SKM-1 treated with dmso at 0.1 percent for 144 hours (cell line): ENCODE data around the gene MYO1E.

Experiments
- DNase-seq: peaks from one replicate; lab custom pipeline; 2025; ENCODE audit not compliant: unreplicated experiment; lab: John Stamatoyannopoulos, UW

MYO1E gene

GRCh38 chr15:59268852-59269407 is 103.7 kb downstream of the MYO1E start:
- no peak for DNase-seq

GRCh38 chr15:59268168-59268851 is 104.4 kb downstream of the MYO1E start:
- no peak for DNase-seq

GRCh38 chr15:59266028-59266427 is 106.6 kb downstream of the MYO1E start:
- DNase-seq: no peak

GRCh38 chr15:59262316-59262715 is 110.4 kb downstream of the MYO1E start:
- DNase-seq: no peak

DNA sequence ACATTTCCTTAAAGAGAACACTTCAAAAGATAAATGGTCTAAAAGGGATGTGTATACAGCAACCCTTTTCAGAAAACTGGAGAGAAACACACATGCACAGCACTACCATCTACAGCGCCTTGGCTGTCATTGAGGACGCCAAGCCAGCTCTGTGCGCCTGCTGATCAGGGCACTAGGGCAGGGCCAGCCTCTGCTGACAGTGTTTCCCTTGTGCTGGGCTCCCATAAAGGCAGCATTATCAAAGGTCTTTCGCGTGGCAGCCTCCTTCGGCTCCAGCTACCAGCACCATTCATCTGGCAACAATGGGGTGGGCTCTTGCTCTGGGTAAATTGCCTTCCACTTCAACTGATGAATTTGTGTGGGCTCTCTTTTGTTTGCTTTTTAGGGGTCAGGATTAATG is 112.6 kb downstream of the MYO1E start:
- no peak for DNase-seq

DNA sequence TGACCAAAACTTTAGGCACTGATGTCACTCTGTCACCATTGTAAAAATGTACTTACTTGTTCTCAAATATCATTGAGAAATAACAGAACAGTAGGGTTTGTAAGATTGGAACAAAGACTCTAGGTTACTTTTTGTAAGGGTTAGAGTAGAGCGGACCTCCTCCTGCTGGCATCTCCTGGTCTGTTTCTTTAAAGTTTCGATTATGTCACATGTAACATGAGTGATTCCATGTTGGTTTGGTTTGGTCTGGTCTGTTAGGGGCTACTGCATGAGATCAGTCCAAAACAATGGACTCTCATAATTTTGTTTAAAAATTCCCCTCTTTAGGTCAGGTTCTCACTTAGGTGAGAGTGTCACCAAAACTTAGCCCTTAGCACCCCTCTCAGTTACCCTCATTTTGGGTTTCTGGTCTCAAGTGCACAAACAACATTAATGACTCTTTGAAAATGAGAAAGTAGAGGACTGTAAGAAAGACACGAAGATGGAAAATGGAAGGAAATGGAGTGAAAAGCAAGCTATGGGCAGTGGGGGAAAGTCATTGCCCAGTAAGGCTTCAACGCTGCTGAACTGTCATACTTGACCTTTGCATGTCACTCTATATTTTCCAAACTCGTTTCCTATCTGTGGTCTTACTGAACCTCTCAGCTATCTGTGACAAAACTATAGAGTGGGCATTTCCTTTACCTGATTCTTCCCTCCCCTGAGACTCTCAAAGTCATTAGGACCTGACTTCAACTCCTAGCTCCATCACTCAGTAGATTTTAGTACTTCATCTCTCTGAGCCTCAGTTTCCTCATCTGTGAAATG is 113.3 kb downstream of the MYO1E start:
- DNase-seq: no peak

- no peak for DNase-seq
Measured at GRCh38 chr15:59258317-59258716, 114.4 kb downstream of the MYO1E start.

- DNase-seq: no peak
Measured at GRCh38 chr15:59257140-59257539, 115.5 kb downstream of the MYO1E start.

DNA sequence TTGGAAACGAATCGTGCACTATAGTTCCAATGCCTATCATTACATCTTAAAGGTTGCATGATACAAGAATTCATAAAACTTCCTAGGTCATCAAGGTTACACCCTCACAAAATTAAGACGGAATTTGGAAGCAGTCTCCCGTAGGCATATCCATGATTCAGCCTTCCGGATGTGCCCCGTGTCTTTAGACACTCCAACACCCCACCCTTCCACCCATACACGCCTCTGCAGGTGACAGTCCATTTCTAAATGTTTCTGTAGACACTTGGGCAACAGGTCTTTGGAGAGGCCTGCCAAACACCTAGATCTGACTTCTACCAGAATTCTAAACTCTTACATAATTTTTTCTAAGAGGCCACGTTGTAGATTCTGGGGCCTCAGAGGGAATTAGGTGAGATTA is 116.2 kb downstream of the MYO1E start:
- no peak for DNase-seq

DNA sequence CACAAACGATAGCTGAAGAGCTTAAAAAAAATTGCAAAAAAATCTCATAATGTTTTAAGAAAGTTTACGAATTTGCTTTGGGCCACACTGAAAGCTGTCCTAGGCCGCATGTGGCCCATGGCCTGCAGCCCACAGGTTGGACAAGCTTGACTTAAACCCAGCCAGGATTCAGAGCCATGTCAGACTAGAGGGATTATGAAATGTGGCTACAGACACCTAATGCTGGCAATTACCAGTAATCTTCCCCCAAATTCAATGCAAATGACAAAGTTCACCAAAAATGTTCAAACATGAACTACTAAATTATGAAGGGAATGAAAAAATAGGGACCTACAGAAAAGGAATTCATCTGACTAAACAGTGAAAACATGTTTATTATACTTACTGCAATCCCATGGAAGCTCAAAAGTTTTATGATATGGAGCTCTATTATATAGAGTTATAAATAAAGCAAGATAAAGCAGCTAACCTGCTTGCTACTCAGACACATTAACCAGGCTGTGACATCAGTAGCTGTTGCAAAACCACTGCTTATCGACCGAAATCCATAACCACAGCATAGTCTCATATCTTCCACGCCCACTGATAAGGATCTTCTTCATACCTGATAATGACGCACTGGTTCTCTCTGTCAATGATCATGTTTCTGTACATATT is 116.9 kb downstream of the MYO1E start:
- DNase-seq: no peak

DNA sequence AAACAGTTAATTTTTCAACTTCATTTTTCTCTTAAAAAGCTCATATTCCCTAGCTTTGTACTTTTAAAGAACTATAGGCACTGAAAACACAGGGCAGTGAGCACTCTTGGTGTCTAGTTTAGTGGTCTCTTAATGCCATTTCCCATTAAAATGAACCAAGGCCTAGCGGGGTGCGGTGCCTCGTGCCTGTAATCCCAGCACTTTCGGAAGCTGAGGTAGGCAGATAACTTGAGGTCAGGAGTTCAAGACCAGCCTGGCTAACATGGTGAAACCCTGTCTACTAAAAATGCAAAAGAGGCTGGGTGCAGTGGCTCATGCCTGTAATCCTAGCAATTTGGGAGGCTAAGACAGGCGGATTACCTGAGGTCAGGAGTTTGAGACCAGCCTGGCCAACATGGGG is 120.5 kb downstream of the MYO1E start:
- no peak for DNase-seq

- no peak for DNase-seq
Measured at GRCh38 chr15:59251001-59251845, 121.4 kb downstream of the MYO1E start.

DNA sequence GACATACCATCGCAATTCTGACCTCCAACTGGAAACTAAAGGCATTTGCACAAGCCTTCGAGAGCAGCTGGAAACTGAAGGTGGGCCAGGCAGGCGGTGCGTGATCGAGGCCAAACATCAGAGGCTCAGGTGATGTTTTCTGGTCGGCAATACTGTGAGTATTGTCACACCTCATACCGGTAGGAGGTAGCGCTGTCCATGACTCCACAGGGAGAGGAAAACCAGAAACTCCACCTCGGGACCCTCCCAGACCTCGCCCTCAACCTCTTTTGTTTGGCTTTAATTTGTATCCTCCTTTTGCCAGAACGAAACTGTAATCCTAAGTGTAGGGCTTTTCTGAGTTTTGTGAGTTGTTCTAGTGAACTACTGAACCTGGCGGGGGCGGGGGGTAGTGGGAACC is 122.4 kb downstream of the MYO1E start:
- no peak for DNase-seq

- no peak for DNase-seq
Measured at GRCh38 chr15:59249816-59250215, 122.9 kb downstream of the MYO1E start.

DNA sequence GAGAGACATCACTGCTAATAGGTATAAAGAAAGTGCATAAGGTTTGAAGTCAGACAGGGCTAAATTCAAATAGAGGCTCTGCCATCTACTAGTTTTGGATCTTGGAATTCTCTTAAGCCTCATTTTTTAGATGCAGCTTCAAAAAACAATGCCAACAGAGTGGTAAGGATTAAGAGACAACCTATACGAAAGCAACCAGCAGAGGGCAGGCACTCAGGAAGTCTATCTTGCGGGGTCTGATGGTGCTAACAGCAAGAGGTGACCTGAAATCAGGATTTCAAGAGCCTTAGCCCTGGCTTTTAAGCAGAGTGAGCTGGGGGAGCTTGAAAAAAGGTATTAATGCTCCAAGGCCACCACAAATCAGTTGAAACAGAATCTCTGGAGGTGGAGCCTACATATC is 125.3 kb downstream of the MYO1E start:
- peak; percentile 42 for DNase-seq

- DNase-seq: no peak
Measured at GRCh38 chr15:59245559-59245958, 127.1 kb downstream of the MYO1E start.

GRCh38 chr15:59244337-59244736 is 128.3 kb downstream of the MYO1E start:
- DNase-seq: no peak

DNA sequence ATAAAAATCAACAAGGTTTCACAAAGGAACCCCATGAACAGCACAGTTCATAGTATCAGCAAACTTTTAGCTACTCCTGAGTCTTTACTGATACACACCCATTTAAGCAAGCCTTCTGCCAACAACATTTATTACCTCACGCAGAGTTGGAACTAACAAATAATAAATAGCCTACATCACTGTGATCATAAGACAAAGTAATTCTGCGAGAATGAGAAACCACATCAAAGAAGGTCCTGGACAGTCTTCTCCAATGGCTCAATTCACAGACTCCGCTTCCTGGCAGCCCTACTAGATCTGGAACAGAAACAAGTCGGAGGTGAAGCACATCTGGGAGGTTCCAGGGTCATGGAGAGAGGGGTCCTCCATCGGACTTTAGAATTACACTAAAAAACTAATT is 129.0 kb downstream of the MYO1E start:
- DNase-seq: no peak

GRCh38 chr15:59242649-59243048 is 130.0 kb downstream of the MYO1E start:
- DNase-seq: no peak

DNA sequence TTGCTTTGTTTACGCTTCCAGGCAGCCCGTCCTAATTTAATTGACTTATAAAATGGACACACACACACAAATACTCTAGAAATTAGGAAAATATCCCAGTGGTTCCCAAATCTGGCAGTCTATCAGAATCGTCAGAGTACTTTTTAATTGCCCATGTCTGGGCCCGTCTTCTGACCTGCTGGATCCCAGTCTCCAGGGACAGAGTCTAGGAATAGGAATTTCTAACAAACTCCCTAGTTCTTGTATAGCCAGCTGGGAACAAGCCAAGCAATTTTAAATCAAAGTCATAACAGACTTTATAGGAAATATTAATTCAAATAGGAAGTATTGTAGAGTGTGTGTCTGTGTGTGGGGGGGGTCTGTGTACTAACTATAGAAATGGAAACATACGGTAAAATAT is 132.6 kb downstream of the MYO1E start:
- DNase-seq: no peak

DNA sequence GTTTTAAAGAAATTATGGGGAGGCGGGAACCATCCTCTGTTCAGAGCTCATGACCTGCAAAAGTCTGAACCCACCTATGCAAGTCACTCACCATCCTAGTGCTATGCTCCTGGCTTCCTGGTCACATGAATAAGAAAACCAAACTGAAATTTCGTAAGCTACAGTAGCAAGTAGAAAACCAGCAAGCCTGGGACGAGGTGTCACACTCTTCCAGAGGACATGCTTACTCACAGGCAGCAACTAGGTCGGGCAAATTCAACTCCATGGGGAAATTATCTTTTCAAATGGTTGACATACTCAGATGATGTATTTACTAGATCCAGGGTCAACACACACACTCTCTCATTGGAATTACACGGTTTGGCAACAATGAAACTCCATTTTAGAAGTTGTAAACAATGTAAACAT is 134.7 kb downstream of the MYO1E start:
- DNase-seq: peak; percentile 45
